Keratinocyte (primary cell): ENCODE results near the gene SCN11A. TPM values are rescaled to one million over a fixed set of nuclear protein-coding genes. Genes with fewer than 3 reads are reported as not detected.

Experiments used
- DNase-seq: peaks from one replicate; pipeline ENCODE4 v3.0.0-alpha.2; 2011; ENCODE audit warnings: low read depth, missing footprints, low spot score
- FAIRE-seq: peaks from 2 replicates; lab custom pipeline; 2011; peaks lifted over from hg19 to GRCh38; lab: Jason Lieb, UNC
- H2AFZ ChIP-seq: 2 replicates; pipeline ENCODE4 v1.6.0; 2012; ENCODE audit warnings: low read length, control low read depth, inconsistent platforms; ENCODE audit not compliant: control insufficient read depth
- H3K27ac ChIP-seq: 2 replicates; pipeline ENCODE4 v1.5.1; 2011; ENCODE audit warnings: low read length; ENCODE audit not compliant: control insufficient read depth, insufficient read depth
- H3K27me3 ChIP-seq: 3 replicates; pipeline ENCODE4 v1.6.0; 2011; ENCODE audit warnings: low read length; ENCODE audit not compliant: control insufficient read depth, insufficient read depth; ENCODE audit errors: extremely low read depth
- H3K36me3 ChIP-seq, 2 experiments: 2 replicates in 1 of 2; 3 replicates in 1 of 2; pipeline ENCODE4 v1.5.1; 2011; ENCODE audit warnings: low read length in 2 of 2, mild to moderate bottlenecking in 1 of 2; ENCODE audit not compliant: control insufficient read depth in 2 of 2, insufficient read depth in 2 of 2; ENCODE audit errors: extremely low read depth in 1 of 2
- H3K4me1 ChIP-seq: 3 replicates; pipeline ENCODE4 v1.5.1; 2011; ENCODE audit warnings: low read length; ENCODE audit not compliant: control insufficient read depth, insufficient read depth; ENCODE audit errors: extremely low read depth
- H3K4me2 ChIP-seq: 3 replicates; pipeline ENCODE4 v1.6.0; 2011; ENCODE audit warnings: low read depth, low read length; ENCODE audit not compliant: control insufficient read depth, insufficient read depth; ENCODE audit errors: extremely low read depth
- H3K4me3 ChIP-seq, 3 experiments: fragments of 200-600 bp in 1 of 3; sonication (generic) in 1 of 3; 2 replicates in 2 of 3; 3 replicates in 1 of 3; pipeline ENCODE4 v1.5.1; 2011 to 2016; ENCODE audit warnings: low read length in 3 of 3, mild to moderate bottlenecking in 3 of 3, control low read depth in 2 of 3, inconsistent platforms in 1 of 3, low read depth in 1 of 3, mixed read lengths in 1 of 3, mixed run types in 1 of 3, moderate library complexity in 1 of 3; ENCODE audit not compliant: control insufficient read depth in 2 of 3, insufficient read depth in 2 of 3; ENCODE audit errors: extremely low read depth in 1 of 3
- H3K79me2 ChIP-seq: 2 replicates; pipeline ENCODE4 v1.6.0; 2012; ENCODE audit warnings: low read length; ENCODE audit not compliant: control insufficient read depth, insufficient read depth
- H3K9ac ChIP-seq: 3 replicates; pipeline ENCODE4 v1.6.0; 2011; ENCODE audit warnings: low read length; ENCODE audit not compliant: control insufficient read depth, insufficient read depth; ENCODE audit errors: extremely low read depth
- H3K9me1 ChIP-seq: 3 replicates; pipeline ENCODE4 v1.6.0; 2011; ENCODE audit warnings: low read length; ENCODE audit not compliant: control insufficient read depth, insufficient read depth; ENCODE audit errors: extremely low read depth
- H3K9me3 ChIP-seq: 2 replicates; pipeline ENCODE4 v1.5.1; 2012; ENCODE audit warnings: low read depth, low read length; ENCODE audit not compliant: control insufficient read depth
- H4K20me1 ChIP-seq: 3 replicates; pipeline ENCODE4 v1.6.0; 2011; ENCODE audit warnings: low read length; ENCODE audit not compliant: control insufficient read depth, insufficient read depth; ENCODE audit errors: extremely low read depth
- EZH2 ChIP-seq: IDR thresholded peaks from one replicate; pipeline ENCODE4 v1.6.1; 2012; ENCODE audit warnings: inconsistent platforms, mild to moderate bottlenecking, low read length, moderate library complexity
- dilution Hi-C: fragments of 300-500 bp; cut with MboI; formaldehyde crosslinking; loops from one replicate; pipeline ENCODE4 v1.7.0; 2020; ENCODE audit warnings: low sequenced_read_pairs; ENCODE audit not compliant: extremely low pct_ligation_motif_present
- polyA plus RNA-seq, 5 experiments: library from polyadenylated mRNA; depleted of rRNA in 3 of 5; stranded (reverse) in 3 of 5; stranded (forward) in 1 of 5; unstranded in 1 of 5; fragments of >200 nt; gene quantifications; 1 replicate in 1 of 5; 2 replicates in 3 of 5; 3 replicates in 1 of 5; pipeline versions ENCODE4 v1.2.1 to v1.2.3, GENCODE V29; 2011 to 2012; ENCODE audit warnings: missing spikeins in 2 of 5, low read depth in 1 of 5, low replicate concordance in 1 of 5
- TF ChIP-seq, protein P1 (sequence below), 3 experiments: IDR thresholded peaks in 1 of 3; conservative IDR thresholded peaks in 1 of 3; optimal IDR thresholded peaks in 1 of 3; 2 replicates in 2 of 3; 3 replicates in 1 of 3; pipeline versions ENCODE3 to v1.5.1; 2011; ENCODE audit warnings: low read length in 3 of 3, mild to moderate bottlenecking in 3 of 3, moderate library complexity in 2 of 3, control low read depth in 1 of 3, inconsistent platforms in 1 of 3; ENCODE audit not compliant: insufficient read depth in 2 of 3; ENCODE audit errors: extremely low read depth in 1 of 3

The SCN11A gene
- polyA plus RNA-seq, 1 donor (not counting 4 experiments of a cell fraction or from before 2014, with no cell fraction given): 0.01 TPM

DNA sequence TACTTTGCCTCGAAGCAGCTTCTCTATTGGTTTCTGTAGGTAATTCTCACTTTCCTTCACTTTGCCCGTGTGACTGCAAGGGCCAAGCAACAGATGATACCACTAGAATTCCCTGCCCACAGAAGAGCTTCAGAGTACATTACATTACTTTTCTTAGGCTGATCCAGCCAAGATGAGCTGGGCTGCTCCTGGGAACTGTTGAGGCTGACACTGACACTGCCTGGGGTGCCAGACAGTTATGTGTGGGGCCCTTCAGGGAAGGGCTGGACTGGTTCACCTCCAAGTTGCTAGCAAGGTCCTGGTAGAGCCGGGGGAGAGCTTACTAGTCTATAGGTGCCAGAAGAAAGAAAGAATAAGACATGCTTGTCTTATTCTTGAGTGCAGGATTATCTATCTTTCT is 36.7 kb upstream of the SCN11A start:
- Histone ChIP-seq H3K4me3 (no peak overlapping the region), H4K20me1 (no peaks in the 10 kb centered on the region), H3K9ac (no peak overlapping the region), H3K27ac (no peak overlapping the region), H3K9me1 (no peaks in the 10 kb centered on the region), H3K9me3 (no peaks in the 10 kb centered on the region), H3K36me3 (peaks cover 9 to 13% of the 10 kb centered on the region in 2 experiments), H3K27me3 (no peaks in the 10 kb centered on the region), H2AFZ (no peak overlapping the region), H3K4me2 (no peak overlapping the region), H3K79me2 (no peaks in the 10 kb centered on the region), H3K4me1 (peaks cover 3% of the 10 kb centered on the region)
- TF ChIP-seq EZH2: no peak
- TF ChIP-seq, protein P1, sequence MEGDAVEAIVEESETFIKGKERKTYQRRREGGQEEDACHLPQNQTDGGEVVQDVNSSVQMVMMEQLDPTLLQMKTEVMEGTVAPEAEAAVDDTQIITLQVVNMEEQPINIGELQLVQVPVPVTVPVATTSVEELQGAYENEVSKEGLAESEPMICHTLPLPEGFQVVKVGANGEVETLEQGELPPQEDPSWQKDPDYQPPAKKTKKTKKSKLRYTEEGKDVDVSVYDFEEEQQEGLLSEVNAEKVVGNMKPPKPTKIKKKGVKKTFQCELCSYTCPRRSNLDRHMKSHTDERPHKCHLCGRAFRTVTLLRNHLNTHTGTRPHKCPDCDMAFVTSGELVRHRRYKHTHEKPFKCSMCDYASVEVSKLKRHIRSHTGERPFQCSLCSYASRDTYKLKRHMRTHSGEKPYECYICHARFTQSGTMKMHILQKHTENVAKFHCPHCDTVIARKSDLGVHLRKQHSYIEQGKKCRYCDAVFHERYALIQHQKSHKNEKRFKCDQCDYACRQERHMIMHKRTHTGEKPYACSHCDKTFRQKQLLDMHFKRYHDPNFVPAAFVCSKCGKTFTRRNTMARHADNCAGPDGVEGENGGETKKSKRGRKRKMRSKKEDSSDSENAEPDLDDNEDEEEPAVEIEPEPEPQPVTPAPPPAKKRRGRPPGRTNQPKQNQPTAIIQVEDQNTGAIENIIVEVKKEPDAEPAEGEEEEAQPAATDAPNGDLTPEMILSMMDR (optimal IDR thresholded peaks at IDR 0.05 in 1 of 3, IDR thresholded peaks at IDR 0.05 in 1 of 3, conservative IDR thresholded peaks at IDR 0.05 in 1 of 3; ENCODE audit: extremely low read depth in 1 of 3, insufficient read depth in 2 of 3, low read length in 3 of 3): no peak
- dilution Hi-C loops: no loop called here
- no peak for FAIRE-seq
- DNase-seq: no peak

DNA sequence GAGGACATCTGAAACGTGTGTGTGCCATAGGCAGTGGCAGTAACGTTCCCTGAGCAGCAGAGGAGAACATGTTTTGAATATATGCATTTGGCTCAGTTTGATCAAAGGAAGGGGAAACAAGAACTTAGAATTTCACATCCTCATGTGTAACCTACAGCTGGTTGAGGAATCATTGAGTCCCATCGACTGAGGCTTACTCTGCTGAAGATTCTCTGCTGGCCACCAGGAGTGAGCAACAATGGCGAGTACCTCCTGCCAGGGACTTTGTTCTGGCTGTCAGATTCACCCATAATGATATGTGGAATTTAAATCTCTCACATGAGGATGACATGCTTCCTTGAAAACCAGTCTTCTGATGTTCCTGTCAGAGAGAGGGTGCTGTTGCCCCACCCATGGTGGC is 34.4 kb upstream of the SCN11A start:
- no peaks in the 10 kb centered on the region for H3K9me3 ChIP-seq
- dilution Hi-C loops: no loop called here

More for the DNA sequence above, 34.4 kb upstream of the SCN11A start:
- Histone ChIP-seq H3K4me2 (no peak overlapping the region), H4K20me1 (no peaks in the 10 kb centered on the region), H3K36me3 (peaks cover 7 to 13% of the 10 kb centered on the region in 2 experiments), H3K27me3 (no peaks in the 10 kb centered on the region), H3K4me3 (no peak overlapping the region), H3K4me1 (peaks cover 3% of the 10 kb centered on the region), H3K9ac (no peak overlapping the region), H3K9me1 (no peaks in the 10 kb centered on the region), H3K27ac (no peak overlapping the region), H3K79me2 (no peaks in the 10 kb centered on the region), H2AFZ (no peak overlapping the region)
- DNase-seq (no peak), FAIRE-seq (no peak)
- TF ChIP-seq, protein P1 (optimal IDR thresholded peaks at IDR 0.05 in 1 of 3, IDR thresholded peaks at IDR 0.05 in 1 of 3, conservative IDR thresholded peaks at IDR 0.05 in 1 of 3; ENCODE audit: extremely low read depth in 1 of 3, insufficient read depth in 2 of 3, low read length in 3 of 3): no peak
- TF ChIP-seq EZH2: no peak
